HUES6 (cell line): ENCODE data around the gene PRKCB.
"Not testable (repeated sequence)": the region's sequence is repeated elsewhere in the genome, so short reads cannot be mapped to it uniquely, and the experiment has no call there.

Source experiments
- H3K27ac ChIP-seq: 2 replicates; pipeline ENCODE4 v1.7.0; 2013; ENCODE audit warnings: low read depth, mild to moderate bottlenecking, low read length, inconsistent platforms
- H3K27me3 ChIP-seq: 2 replicates; pipeline ENCODE4 v1.6.1; 2013; ENCODE audit warnings: low read length; ENCODE audit not compliant: control insufficient read depth, insufficient read depth
- H3K36me3 ChIP-seq: 2 replicates; pipeline ENCODE4 v1.6.1; 2013; ENCODE audit warnings: low read length; ENCODE audit not compliant: control insufficient read depth, insufficient read depth
- H3K4me1 ChIP-seq: 2 replicates; pipeline ENCODE4 v1.6.1; 2013; ENCODE audit warnings: low read length; ENCODE audit not compliant: control insufficient read depth, insufficient read depth
- H3K4me3 ChIP-seq: 2 replicates; pipeline ENCODE4 v1.5.1; 2013; ENCODE audit warnings: low read depth, low read length
- H3K9ac ChIP-seq: one replicate; pipeline ENCODE4 v1.6.1; 2013; ENCODE audit warnings: mild to moderate bottlenecking, low read length
- H3K9me3 ChIP-seq: 2 replicates; pipeline ENCODE4 v1.6.1; 2013; ENCODE audit warnings: low read depth, low read length; ENCODE audit not compliant: control insufficient read depth, insufficient read depth

PRKCB gene

DNA sequence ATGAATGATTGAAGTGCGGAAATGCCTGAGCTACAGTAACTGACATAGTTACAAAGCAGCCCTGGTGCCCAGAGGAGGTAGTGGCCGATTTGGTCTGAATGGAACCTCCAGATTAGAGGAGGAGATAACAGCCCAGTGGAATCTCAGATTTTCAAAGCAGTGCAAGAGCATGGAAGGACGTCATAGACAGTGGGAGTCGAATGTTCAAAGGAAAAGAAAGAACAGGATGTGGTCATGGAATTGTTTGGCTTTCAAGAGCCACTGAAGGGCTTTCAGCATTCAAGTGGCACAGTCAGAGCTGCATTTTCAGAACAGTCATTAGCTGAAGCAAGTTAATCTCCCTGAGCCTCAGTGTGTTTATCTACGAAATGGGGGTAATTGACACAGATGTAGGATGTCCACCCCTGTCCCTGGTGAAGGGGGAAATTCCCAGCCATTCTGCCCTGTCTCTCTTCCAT lies 315.7 kb downstream of the PRKCB start:
- H3K9me3 ChIP-seq, result no peaks in the 10 kb centered on the region
- H3K36me3 ChIP-seq, result no peaks in the 10 kb centered on the region
- H3K4me1 ChIP-seq, result peaks cover 5% of the 10 kb centered on the region; the same call in 1 of the 2 replicates
- H3K9ac ChIP-seq, result no peak overlapping the region
- H3K27me3 ChIP-seq, result no peaks in the 10 kb centered on the region
- no peak overlapping the region for H3K4me3 ChIP-seq
- no peak overlapping the region for H3K27ac ChIP-seq

DNA sequence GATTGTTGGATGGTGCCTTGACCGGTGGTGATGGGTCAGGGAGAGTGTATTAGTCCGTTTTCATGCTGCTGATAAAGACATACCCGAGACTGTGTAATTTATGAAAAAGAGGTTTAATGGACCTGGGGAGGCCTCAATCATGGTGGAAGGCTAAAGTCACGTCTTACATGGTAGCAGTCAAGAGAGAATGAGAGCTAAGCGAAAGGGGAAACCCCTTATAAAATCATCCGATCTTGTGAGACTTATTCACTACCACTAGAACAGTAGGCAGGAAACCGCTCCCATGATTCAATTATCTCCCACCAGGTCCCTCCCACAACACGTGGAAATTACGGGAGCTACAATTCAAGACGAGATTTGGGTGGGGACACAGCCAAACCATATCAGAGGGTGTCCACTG lies 316.3 kb downstream of the PRKCB start:
- H3K4me3 ChIP-seq, H3K36me3 ChIP-seq, H3K27me3 ChIP-seq, H3K4me1 ChIP-seq, H3K9ac ChIP-seq, H3K27ac ChIP-seq, H3K9me3 ChIP-seq: not testable (repeated sequence)

DNA sequence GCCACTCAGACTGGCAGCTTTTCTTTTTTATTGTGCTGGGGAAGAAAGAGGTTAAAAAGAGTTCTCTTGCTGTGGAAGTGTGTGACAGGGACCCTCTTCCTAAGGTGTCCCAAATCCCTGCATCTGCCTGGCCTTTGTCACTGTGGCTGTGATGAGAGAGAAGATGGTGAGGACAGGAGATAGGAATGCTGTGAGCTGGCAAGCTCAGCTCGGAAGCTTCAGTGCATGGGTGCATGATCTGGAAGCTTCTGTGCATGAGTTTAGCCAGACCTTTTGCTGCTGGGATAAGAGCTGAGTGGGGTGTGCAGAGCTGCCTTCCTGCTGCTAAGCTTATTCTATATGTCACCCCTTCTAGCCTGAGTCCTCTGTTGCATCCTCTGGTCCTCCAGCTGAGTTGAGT lies 317.0 kb downstream of the PRKCB start:
- no peak overlapping the region for H3K4me3 ChIP-seq
- no peak overlapping the region for H3K27ac ChIP-seq
- H3K9me3 ChIP-seq, result no peaks in the 10 kb centered on the region
- no peaks in the 10 kb centered on the region for H3K27me3 ChIP-seq
- H3K9ac ChIP-seq, result no peak overlapping the region
- H3K4me1 ChIP-seq, result peaks cover 5% of the 10 kb centered on the region; the same call in 1 of the 2 replicates
- H3K36me3 ChIP-seq, result no peaks in the 10 kb centered on the region

DNA sequence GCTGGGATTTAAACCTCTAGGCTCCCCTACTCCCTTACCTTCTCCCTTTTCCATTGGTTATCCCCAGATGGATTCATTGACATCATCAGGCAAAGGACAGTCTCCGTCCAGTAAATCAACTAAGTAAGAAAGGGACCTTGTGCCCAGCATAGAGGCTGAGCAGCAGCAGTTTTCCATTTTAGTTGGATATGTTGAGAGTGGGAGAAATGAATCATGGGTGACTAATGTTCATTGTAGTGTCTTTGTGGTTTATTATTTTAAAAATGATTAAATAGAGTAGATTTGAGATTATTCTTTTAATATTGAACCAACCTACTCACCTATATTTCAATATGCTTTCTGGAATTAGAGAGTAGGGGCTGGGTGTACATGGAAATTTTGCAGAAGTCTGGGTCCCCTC lies 321.0 kb downstream of the PRKCB start:
- Histone ChIP-seq H3K27ac (no peak overlapping the region), H3K9me3 (no peaks in the 10 kb centered on the region), H3K4me3 (no peak overlapping the region), H3K36me3 (no peaks in the 10 kb centered on the region), H3K27me3 (no peaks in the 10 kb centered on the region), H3K9ac (no peak overlapping the region), H3K4me1 (peaks cover under 1% of the 10 kb centered on the region; the same call in 1 of the 2 replicates)

DNA sequence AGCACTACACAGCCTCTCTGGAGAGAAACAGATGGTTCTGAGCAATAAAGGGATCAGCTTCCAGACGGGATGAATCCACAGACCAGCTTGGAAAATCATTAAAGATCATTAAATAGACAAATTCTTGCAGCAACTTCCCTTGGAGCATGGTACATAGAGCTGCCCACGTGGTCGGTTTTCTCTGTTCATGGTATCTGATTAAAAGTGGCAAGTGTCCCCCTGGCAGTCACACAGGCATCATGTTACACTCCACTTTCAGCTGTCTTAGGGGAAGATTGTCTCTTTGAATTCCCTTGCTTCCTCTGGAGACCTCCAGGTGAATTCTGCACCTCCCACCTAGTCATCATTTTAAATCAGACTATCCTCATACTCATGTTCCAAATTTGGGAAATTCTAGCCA lies 328.2 kb downstream of the PRKCB start:
- Histone ChIP-seq H3K36me3 (no peaks in the 10 kb centered on the region), H3K4me3 (no peak overlapping the region), H3K4me1 (peaks cover 13% of the 10 kb centered on the region), H3K27me3 (no peaks in the 10 kb centered on the region), H3K9me3 (no peaks in the 10 kb centered on the region), H3K27ac (no peak overlapping the region), H3K9ac (no peak overlapping the region)

DNA sequence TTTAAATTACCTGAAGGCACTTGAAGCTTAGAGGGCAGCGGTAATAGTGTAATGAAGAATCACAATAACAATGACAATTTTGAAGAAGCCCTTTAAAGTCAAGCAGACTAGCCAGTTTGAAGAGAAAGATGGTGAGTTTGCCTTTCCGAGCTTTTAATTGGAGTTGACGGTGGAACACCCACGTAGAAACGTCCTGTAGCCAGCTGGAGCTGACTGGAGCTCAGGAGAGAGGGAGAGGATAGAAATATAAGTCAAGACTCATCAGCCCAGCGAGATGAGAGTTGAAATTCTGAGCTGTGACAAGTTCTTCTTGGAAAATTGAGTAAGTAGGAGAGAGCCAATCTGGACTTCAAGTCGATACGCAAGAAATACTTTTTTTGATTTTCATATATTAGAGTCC lies 328.6 kb downstream of the PRKCB start:
- H3K27ac ChIP-seq, result no peak overlapping the region
- H3K4me3 ChIP-seq, result no peak overlapping the region
- H3K36me3 ChIP-seq, result no peaks in the 10 kb centered on the region

DNA sequence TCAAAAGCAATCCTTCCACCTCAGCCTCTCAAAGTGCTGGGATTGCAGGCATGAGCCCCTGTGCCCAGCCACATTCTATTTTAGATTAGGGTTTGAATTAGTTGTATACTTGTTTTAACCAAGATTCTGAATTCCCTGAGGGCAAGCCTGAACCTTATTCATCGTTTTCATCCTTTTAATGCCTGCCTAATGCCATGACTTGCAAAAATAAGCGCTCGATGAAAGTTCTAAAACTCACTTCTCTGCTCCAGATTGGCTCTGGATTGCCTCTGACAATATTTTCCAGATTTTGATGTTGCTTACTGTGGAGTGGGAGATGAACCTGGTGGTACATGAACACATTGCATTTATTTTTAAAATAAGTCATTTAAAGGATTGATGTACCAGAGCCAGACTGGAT lies 329.5 kb downstream of the PRKCB start:
- Histone ChIP-seq H3K9me3 (no peaks in the 10 kb centered on the region), H3K9ac (no peak overlapping the region), H3K27ac (no peak overlapping the region), H3K4me1 (peaks cover 13% of the 10 kb centered on the region), H3K27me3 (no peaks in the 10 kb centered on the region), H3K4me3 (no peak overlapping the region), H3K36me3 (no peaks in the 10 kb centered on the region)

More for the DNA sequence above, 328.6 kb downstream of the PRKCB start:
- H3K27me3 ChIP-seq, result no peaks in the 10 kb centered on the region
- no peak overlapping the region for H3K9ac ChIP-seq
- H3K9me3 ChIP-seq, result no peaks in the 10 kb centered on the region
- H3K4me1 ChIP-seq, result peaks cover 13% of the 10 kb centered on the region

DNA sequence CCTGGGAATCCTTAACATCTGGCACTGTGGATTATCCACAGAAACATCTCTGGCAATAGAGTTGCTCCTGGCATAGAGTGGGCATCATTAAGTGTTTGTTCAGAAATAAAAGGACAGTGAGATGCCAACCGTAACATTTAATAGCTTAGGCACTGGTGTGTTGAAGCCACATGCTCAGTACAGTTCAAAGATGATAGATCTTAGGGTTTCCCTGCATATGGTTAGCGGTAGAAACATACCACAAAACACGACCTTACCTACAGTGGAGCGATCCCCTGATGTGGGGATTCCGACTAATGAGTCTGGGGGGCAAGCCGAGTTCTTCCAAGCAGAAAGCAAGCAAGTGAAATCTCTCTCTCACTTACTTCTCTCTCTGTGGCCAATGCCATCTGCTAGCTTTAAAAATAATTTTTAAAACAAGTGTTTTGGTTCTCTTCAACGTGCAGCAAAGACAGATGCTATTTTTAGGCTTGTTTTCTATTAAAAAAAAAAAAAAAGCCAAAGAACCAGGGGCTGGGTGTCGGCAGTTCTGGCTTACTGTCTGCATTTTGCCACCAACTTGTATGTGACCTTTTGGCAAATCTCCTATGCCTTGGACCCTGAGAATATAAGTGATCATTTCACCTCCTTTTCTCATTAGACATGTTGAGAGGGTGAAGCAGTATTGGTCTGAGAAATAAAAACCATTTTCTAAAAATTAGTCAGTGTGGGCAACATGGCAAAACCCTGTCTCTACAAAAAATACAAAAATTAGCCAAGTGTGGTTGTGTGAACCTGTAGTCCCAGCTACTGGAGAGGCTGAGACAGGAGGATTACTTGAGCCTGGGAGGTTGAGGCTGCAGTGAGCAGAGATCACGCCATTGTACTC lies 331.1 kb downstream of the PRKCB start:
- Histone ChIP-seq H3K9ac (no peak overlapping the region), H3K27ac (no peak overlapping the region), H3K4me1 (peaks cover 13% of the 10 kb centered on the region), H3K27me3 (no peaks in the 10 kb centered on the region), H3K4me3 (no peak overlapping the region), H3K9me3 (no peaks in the 10 kb centered on the region; the same call in 1 of the 2 replicates), H3K36me3 (no peaks in the 10 kb centered on the region)

DNA sequence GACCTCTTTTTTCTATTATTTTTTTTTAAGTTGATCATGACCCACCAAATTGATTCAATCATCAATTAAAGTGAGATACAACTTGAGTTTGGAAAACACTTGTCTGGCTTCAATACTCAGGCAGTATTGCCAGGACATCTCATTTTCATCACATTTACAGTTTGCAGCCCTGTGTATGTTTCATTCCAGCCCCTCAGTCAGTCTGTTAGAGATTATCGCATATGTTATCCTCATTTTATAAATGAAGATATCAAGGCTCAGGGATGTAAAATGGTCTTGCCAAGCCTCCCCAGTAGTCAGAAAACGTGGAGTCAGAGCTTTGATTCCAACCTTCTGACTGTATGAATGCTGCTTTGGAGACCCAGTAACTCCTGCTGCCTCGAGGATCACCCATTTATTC lies 333.1 kb downstream of the PRKCB start:
- H3K27ac ChIP-seq, result no peak overlapping the region
- H3K36me3 ChIP-seq, result no peaks in the 10 kb centered on the region
- H3K4me3 ChIP-seq, result no peak overlapping the region
- no peaks in the 10 kb centered on the region; the same call in 1 of the 2 replicates for H3K9me3 ChIP-seq
- H3K27me3 ChIP-seq, result no peaks in the 10 kb centered on the region
- peaks cover 9% of the 10 kb centered on the region for H3K4me1 ChIP-seq
- no peak overlapping the region for H3K9ac ChIP-seq

DNA sequence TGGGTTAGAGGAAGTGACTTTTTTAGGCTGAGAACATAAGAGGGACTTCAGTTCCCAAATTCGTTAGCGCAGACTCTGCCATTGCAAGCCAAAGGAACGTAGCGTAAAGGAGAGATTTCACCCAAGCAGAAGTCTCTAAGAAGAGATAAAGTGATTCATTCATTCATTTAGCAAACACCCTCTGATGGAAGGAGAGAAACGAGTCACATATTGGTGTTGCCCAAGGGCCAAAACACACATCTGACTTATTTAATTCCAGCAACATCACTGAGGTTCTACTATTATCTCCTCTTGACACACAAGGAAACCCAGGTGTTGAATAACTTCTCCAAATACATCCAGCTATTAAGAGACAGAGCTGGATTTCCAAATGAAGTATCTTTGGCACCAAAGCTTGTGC lies 334.6 kb downstream of the PRKCB start:
- Histone ChIP-seq H3K36me3 (no peaks in the 10 kb centered on the region), H3K27me3 (no peaks in the 10 kb centered on the region), H3K27ac (no peak overlapping the region), H3K9ac (no peak overlapping the region), H3K9me3 (no peaks in the 10 kb centered on the region; the same call in 1 of the 2 replicates), H3K4me1 (no peaks in the 10 kb centered on the region), H3K4me3 (no peak overlapping the region)

DNA sequence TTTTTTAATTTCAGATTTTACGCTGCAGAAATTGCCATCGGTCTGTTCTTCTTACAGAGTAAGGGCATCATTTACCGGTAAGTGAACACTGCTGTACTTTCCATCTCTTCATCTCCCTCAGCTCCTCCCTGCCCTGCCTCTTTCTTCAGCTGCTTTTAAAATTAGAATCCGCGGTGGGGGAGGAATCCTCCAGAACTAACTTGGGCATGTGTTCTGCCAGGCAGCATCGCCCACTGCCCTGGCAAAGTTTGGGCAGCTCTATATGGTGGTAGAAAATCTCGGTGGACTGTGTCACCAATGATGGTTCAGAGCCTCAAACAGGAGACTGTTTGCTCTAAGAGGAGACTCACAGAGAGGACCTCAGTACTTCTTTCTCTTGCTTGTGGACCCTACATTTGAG lies 338.7 kb downstream of the PRKCB start:
- no peak overlapping the region for H3K4me3 ChIP-seq
- H3K9me3 ChIP-seq, result no peaks in the 10 kb centered on the region; the same call in 1 of the 2 replicates
- H3K27ac ChIP-seq, result no peak overlapping the region
- no peaks in the 10 kb centered on the region for H3K36me3 ChIP-seq
- no peaks in the 10 kb centered on the region for H3K4me1 ChIP-seq
- no peaks in the 10 kb centered on the region for H3K27me3 ChIP-seq
- H3K9ac ChIP-seq, result no peak overlapping the region
